Right lung (tissue), 5 donors: Measurements from ENCODE around the gene CCDC197. TPM values are rescaled to one million over a fixed set of nuclear protein-coding genes. Genes with fewer than 3 reads are reported as not detected.

Source experiments
- polyA plus RNA-seq, 5 donors: library from polyadenylated mRNA; unstranded; fragments of 120-200 nt; gene quantifications; one replicate each; pipeline versions ENCODE4 v1.2.1 to v1.2.3, GENCODE V29; 2013; ENCODE audit warnings: inconsistent platforms in 1 of 5, low replicate concordance in 1 of 5; ENCODE audit not compliant: insufficient read length in 5 of 5, insufficient read depth in 1 of 5

CCDC197 gene
- polyA plus RNA-seq, 5 donors: not detected

Other genes starting within 250 kb of the CCDC197 start
- gene PRIMA1, start 208.8 kb upstream of the CCDC197 start, polyA plus RNA-seq: 1 to 10 TPM in 2 of 5 donors, under 1 TPM in 3; 0.37 to 1.8 (median 0.91) TPM
- under 1 TPM; 0.10 to 0.51 (median 0.21) TPM for gene FAM181A, start 70.0 kb upstream of the CCDC197 start, polyA plus RNA-seq
- 1 to 10 TPM in 4 of 5 donors, under 1 TPM in 1; 0.43 to 2.9 (median 1.4) TPM for gene ASB2, start 20.7 kb upstream of the CCDC197 start, polyA plus RNA-seq
- gene OTUB2, start 29.0 kb downstream of the CCDC197 start, polyA plus RNA-seq: 1 to 10 TPM; 3.3 to 4.3 (median 3.6) TPM
- gene DDX24, start 83.9 kb downstream of the CCDC197 start, polyA plus RNA-seq: 100 to 1,000 TPM; 129 to 148 (median 139) TPM
- 10 to 100 TPM; 23.2 to 31.4 (median 29.7) TPM for gene IFI27L1, start 84.0 kb downstream of the CCDC197 start, polyA plus RNA-seq
- 10 to 100 TPM; 16.3 to 32.2 (median 28.6) TPM for gene IFI27, start 113.4 kb downstream of the CCDC197 start, polyA plus RNA-seq
- 10 to 100 TPM; 29.9 to 42.4 (median 39.0) TPM for gene IFI27L2, start 132.3 kb downstream of the CCDC197 start, polyA plus RNA-seq
- gene PPP4R4, start 177.0 kb downstream of the CCDC197 start, polyA plus RNA-seq: 1 to 10 TPM in 1 of 5 donors, under 1 TPM in 4; 0.54 to 1.1 (median 0.95) TPM